Astrocyte (in vitro differentiated cells and primary cell): ENCODE results near the gene BPHL. TPM values are rescaled to one million over a fixed set of nuclear protein-coding genes. Genes with fewer than 3 reads are reported as not detected.
A peak's percentile ranks its signal among the peaks of the same experiment; 100 is the strongest.

Experiments used
- DNase-seq: peaks from one replicate; pipeline ENCODE4 v3.0.0-alpha.2; 2010; ENCODE audit warnings: low read depth
- FAIRE-seq: peaks from 2 replicates; lab custom pipeline; 2011; peaks lifted over from hg19 to GRCh38; lab: Jason Lieb, UNC
- H2AFZ ChIP-seq: 2 replicates; pipeline ENCODE4 v1.6.0; 2012; ENCODE audit warnings: low read depth, low read length, inconsistent platforms
- H3K27ac ChIP-seq: 2 replicates; pipeline ENCODE4 v1.5.1; 2011; ENCODE audit warnings: low read depth, low read length, inconsistent platforms
- H3K27me3 ChIP-seq: 2 replicates; pipeline ENCODE4 v1.6.0; 2011; ENCODE audit warnings: low read length, inconsistent platforms; ENCODE audit not compliant: insufficient read depth
- H3K36me3 ChIP-seq: 2 replicates; pipeline ENCODE4 v1.5.1; 2011; ENCODE audit warnings: low read length, inconsistent platforms; ENCODE audit not compliant: insufficient read depth
- H3K4me1 ChIP-seq: 2 replicates; pipeline ENCODE4 v1.5.1; 2011; ENCODE audit warnings: low read length, inconsistent platforms; ENCODE audit not compliant: insufficient read depth
- H3K4me2 ChIP-seq: 2 replicates; pipeline ENCODE4 v1.6.0; 2012; ENCODE audit warnings: low read length, inconsistent platforms
- H3K4me3 ChIP-seq: 2 replicates; pipeline ENCODE4 v1.5.1; 2011; ENCODE audit warnings: low read depth, mild to moderate bottlenecking, low read length, inconsistent platforms; ENCODE audit not compliant: insufficient read depth
- H3K79me2 ChIP-seq: 2 replicates; pipeline ENCODE4 v1.6.0; 2012; ENCODE audit warnings: mild to moderate bottlenecking, low read length, inconsistent platforms; ENCODE audit not compliant: insufficient read depth
- H3K9ac ChIP-seq: 2 replicates; pipeline ENCODE4 v1.6.0; 2012; ENCODE audit warnings: mild to moderate bottlenecking, low read length, inconsistent platforms
- H3K9me3 ChIP-seq: 2 replicates; pipeline ENCODE4 v1.5.1; 2012; ENCODE audit warnings: low read depth, mild to moderate bottlenecking, low read length, inconsistent platforms; ENCODE audit not compliant: insufficient read depth
- H4K20me1 ChIP-seq: 2 replicates; pipeline ENCODE4 v1.6.0; 2012; ENCODE audit warnings: low read length, inconsistent platforms; ENCODE audit not compliant: insufficient read depth
- H3K27ac Mint-ChIP-seq: one replicate; pipeline ENCODE4 v1.8.0; 2021; ENCODE audit warnings: mild to moderate bottlenecking, mixed read lengths; ENCODE audit not compliant: unreplicated experiment
- H3K27me3 Mint-ChIP-seq: one replicate; pipeline ENCODE4 v1.8.0; 2021; ENCODE audit warnings: low read depth, mixed read lengths; ENCODE audit not compliant: unreplicated experiment
- H3K36me3 Mint-ChIP-seq: one replicate; pipeline ENCODE4 v1.8.0; 2021; ENCODE audit warnings: low read depth, mixed read lengths; ENCODE audit not compliant: unreplicated experiment
- H3K4me1 Mint-ChIP-seq: one replicate; pipeline ENCODE4 v1.8.0; 2021; ENCODE audit warnings: low read depth, mixed read lengths; ENCODE audit not compliant: unreplicated experiment
- H3K4me3 Mint-ChIP-seq: one replicate; pipeline ENCODE4 v1.8.0; 2021; ENCODE audit warnings: mild to moderate bottlenecking, moderate library complexity, mixed read lengths; ENCODE audit not compliant: unreplicated experiment
- H3K9me3 Mint-ChIP-seq: one replicate; pipeline ENCODE4 v1.8.0; 2021; ENCODE audit warnings: mild to moderate bottlenecking, mixed read lengths; ENCODE audit not compliant: unreplicated experiment
- EZH2 ChIP-seq: IDR thresholded peaks from 2 replicates; pipeline ENCODE4 v1.6.1; 2012; ENCODE audit warnings: mild to moderate bottlenecking, low read length, inconsistent platforms; ENCODE audit not compliant: insufficient read depth
- total RNA-seq: library from RNA; stranded (reverse); gene quantifications from 2 replicates; pipeline ENCODE4 v1.2.1, GENCODE V29; 2021
- TF ChIP-seq, protein P1 (sequence below): IDR thresholded peaks from 2 replicates; pipeline ENCODE4 v1.5.1; 2011; ENCODE audit warnings: low read depth, mild to moderate bottlenecking, inconsistent platforms, low read length, moderate library complexity; ENCODE audit not compliant: insufficient read depth

BPHL gene
- total RNA-seq, 1 donor from 2014 or later: 22.7 TPM

DNA sequence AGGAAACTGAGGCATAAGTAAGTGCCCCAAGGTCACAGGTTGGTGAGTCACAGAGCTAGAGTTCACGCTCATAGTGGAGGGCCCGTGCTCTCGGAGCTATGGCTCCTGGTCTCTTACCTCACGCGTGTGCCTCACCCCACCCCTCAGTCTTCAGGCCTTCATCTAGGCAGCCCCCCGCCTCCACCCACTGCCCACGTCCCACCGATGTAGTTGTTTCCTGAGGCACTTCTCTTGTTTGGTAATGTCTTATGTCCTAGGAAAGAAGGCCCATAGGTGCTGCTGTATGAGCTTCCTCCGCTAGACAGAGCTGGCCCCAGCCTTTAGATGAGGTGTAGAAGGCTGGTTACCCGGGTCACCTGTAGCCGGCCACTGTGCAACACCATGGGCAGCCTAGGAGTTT, 45.1 kb upstream of the BPHL start:
- Mint-ChIP-seq H3K27ac (no peak overlapping the region), H3K36me3 (peaks cover 11% of the 10 kb centered on the region), H3K9me3 (no peaks in the 10 kb centered on the region)

DNA sequence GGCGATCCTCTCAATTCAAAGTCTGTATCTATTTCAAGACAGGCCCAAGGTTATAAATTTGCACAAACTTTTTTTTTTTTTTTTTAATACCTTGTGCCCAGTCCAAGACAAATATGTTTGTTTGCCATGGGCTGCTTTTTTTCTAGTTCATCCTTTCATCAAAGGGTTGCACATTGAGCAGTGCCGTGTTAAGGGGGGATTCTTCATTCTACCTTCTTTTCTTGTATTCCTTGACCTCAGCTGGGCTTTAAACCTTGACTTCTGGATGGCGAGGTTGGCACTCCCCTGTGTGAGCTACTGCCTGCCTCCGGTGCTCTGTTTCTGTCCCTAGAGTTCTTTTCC, 42.8 kb upstream of the BPHL start:
- H3K4me1 Mint-ChIP-seq: peaks cover 15% of the 10 kb centered on the region
- no peak for DNase-seq

More for the DNA sequence above, 45.1 kb upstream of the BPHL start:
- Histone ChIP-seq H3K79me2 (peaks cover 90% of the 10 kb centered on the region), H3K4me1 (peaks cover 16% of the 10 kb centered on the region), H3K27ac (no peak overlapping the region), H3K9me3 (no peaks in the 10 kb centered on the region), H2AFZ (no peak overlapping the region), H3K36me3 (peaks cover 10% of the 10 kb centered on the region), H3K9ac (no peak overlapping the region), H3K27me3 (no peaks in the 10 kb centered on the region), H3K4me2 (no peak overlapping the region), H3K4me3 (no peak overlapping the region), H4K20me1 (peaks cover 76% of the 10 kb centered on the region)
- TF ChIP-seq, protein P1, sequence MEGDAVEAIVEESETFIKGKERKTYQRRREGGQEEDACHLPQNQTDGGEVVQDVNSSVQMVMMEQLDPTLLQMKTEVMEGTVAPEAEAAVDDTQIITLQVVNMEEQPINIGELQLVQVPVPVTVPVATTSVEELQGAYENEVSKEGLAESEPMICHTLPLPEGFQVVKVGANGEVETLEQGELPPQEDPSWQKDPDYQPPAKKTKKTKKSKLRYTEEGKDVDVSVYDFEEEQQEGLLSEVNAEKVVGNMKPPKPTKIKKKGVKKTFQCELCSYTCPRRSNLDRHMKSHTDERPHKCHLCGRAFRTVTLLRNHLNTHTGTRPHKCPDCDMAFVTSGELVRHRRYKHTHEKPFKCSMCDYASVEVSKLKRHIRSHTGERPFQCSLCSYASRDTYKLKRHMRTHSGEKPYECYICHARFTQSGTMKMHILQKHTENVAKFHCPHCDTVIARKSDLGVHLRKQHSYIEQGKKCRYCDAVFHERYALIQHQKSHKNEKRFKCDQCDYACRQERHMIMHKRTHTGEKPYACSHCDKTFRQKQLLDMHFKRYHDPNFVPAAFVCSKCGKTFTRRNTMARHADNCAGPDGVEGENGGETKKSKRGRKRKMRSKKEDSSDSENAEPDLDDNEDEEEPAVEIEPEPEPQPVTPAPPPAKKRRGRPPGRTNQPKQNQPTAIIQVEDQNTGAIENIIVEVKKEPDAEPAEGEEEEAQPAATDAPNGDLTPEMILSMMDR: no peak
- no peak for TF ChIP-seq EZH2
- H3K4me1 Mint-ChIP-seq: peaks cover 17% of the 10 kb centered on the region
- no peaks in the 10 kb centered on the region for H3K27me3 Mint-ChIP-seq
- no peak for FAIRE-seq
- no peak overlapping the region for H3K4me3 Mint-ChIP-seq
- no peak for DNase-seq

DNA sequence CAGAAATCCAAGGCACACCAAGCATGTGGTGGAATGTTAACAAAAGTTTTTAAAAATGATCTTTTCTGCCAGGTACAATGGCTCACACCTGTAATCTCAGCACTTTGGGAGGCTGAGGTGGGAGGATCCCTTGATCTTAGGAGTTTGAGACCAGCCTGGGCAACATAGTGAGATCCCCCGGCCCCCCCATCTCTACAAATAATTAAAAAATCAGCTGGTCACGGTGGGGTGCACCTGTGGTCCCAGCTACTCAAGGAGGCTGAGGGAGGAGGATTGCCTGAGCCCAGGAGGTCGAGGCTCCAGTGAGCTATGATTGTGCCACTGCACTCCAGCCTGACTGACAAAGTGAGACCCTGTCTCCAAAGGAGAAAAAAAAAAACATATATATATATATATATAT, 42.2 kb upstream of the BPHL start:
- no peak overlapping the region for H2AFZ ChIP-seq
- no peaks in the 10 kb centered on the region for H3K27me3 ChIP-seq
- no peaks in the 10 kb centered on the region for H3K27me3 Mint-ChIP-seq
- H3K36me3 Mint-ChIP-seq: peaks cover 21% of the 10 kb centered on the region
- no peak overlapping the region for H3K9ac ChIP-seq
- H3K27ac ChIP-seq: no peak overlapping the region
- H3K4me3 ChIP-seq: no peak overlapping the region
- peaks cover 69% of the 10 kb centered on the region for H4K20me1 ChIP-seq
- H3K27ac Mint-ChIP-seq: no peak overlapping the region
- no peaks in the 10 kb centered on the region for H3K9me3 ChIP-seq
- peaks cover 76% of the 10 kb centered on the region for H3K79me2 ChIP-seq
- TF ChIP-seq EZH2: no peak
- TF ChIP-seq, protein P1: no peak
- peaks cover 13% of the 10 kb centered on the region for H3K4me1 ChIP-seq
- H3K9me3 Mint-ChIP-seq: no peaks in the 10 kb centered on the region
- no peak overlapping the region for H3K4me2 ChIP-seq
- no peak for FAIRE-seq
- peaks cover 25% of the 10 kb centered on the region for H3K36me3 ChIP-seq
- DNase-seq: no peak
- H3K4me1 Mint-ChIP-seq: peaks cover 12% of the 10 kb centered on the region
- no peak overlapping the region for H3K4me3 Mint-ChIP-seq

More for the DNA sequence above, 42.8 kb upstream of the BPHL start:
- Histone ChIP-seq H3K9ac (peak overlapping the region; percentile 7), H4K20me1 (peaks cover 71% of the 10 kb centered on the region), H3K9me3 (no peaks in the 10 kb centered on the region), H3K27ac (no peak overlapping the region), H3K4me1 (peaks cover 13% of the 10 kb centered on the region), H3K27me3 (no peaks in the 10 kb centered on the region), H3K36me3 (peaks cover 20% of the 10 kb centered on the region), H3K4me2 (peak overlapping the region; percentile 50), H3K4me3 (no peak overlapping the region), H2AFZ (no peak overlapping the region), H3K79me2 (peaks cover 82% of the 10 kb centered on the region)
- H3K4me3 Mint-ChIP-seq: no peak overlapping the region
- peaks cover 18% of the 10 kb centered on the region for H3K36me3 Mint-ChIP-seq
- no peaks in the 10 kb centered on the region for H3K27me3 Mint-ChIP-seq
- no peak for FAIRE-seq
- H3K9me3 Mint-ChIP-seq: no peaks in the 10 kb centered on the region
- TF ChIP-seq, protein P1: no peak
- no peak for TF ChIP-seq EZH2
- peak overlapping the region; percentile 26 for H3K27ac Mint-ChIP-seq
